Nephron progenitor cell (in vitro differentiated cells): ENCODE measurements around the gene DLG1.

ENCODE experiments used
- DNase-seq: peaks from one replicate; pipeline ENCODE4 v3.0.0; 2021
- H3K27ac Mint-ChIP-seq: 2 replicates; pipeline ENCODE4 v1.8.0; 2021; ENCODE audit warnings: mild to moderate bottlenecking, moderate library complexity, mixed read lengths
- H3K27me3 Mint-ChIP-seq: 2 replicates; pipeline ENCODE4 v1.8.0; 2021; ENCODE audit warnings: mild to moderate bottlenecking, low read depth, mixed read lengths; ENCODE audit not compliant: poor library complexity
- H3K36me3 Mint-ChIP-seq: 2 replicates; pipeline ENCODE4 v1.8.0; 2021; ENCODE audit warnings: low read depth, mixed read lengths
- H3K4me1 Mint-ChIP-seq: 2 replicates; pipeline ENCODE4 v1.8.0; 2021; ENCODE audit warnings: mixed read lengths
- H3K4me3 Mint-ChIP-seq: 2 replicates; pipeline ENCODE4 v1.8.0; 2021; ENCODE audit warnings: mild to moderate bottlenecking, moderate library complexity, mixed read lengths
- H3K9me3 Mint-ChIP-seq: 2 replicates; pipeline ENCODE4 v1.8.0; 2021; ENCODE audit warnings: mild to moderate bottlenecking, moderate library complexity, mixed read lengths
- TF ChIP-seq, protein P1 (sequence below): fragments of 200-600 bp; sonication (generic); IDR thresholded peaks from 2 replicates; pipeline ENCODE4 v1.5.0; 2021; ENCODE audit warnings: antibody characterized with exemption

DLG1 gene

DNA sequence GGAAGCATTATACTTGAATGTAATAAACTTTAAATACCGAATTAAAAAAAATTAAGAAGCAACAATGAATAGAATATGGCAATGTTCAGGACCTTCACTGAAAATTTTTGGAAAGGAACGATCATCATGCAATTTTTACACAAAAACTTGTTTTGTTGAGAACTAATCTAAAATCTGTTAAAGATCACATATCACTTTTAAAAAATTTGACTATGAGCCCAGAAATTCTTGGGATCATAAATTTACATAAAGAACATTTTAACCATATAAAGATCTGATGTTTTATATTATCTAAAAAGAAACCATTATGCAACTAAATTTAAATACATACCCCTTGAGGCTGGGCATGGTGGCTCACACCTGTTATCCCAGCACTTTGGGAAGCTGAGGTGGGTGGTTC, 192.6 kb downstream of the DLG1 start:
- peaks cover 4% of the 10 kb centered on the region for H3K9me3 Mint-ChIP-seq
- H3K36me3 Mint-ChIP-seq = peaks cover 75% of the 10 kb centered on the region
- H3K27ac Mint-ChIP-seq = no peak overlapping the region
- H3K4me3 Mint-ChIP-seq = no peak overlapping the region
- no peaks in the 10 kb centered on the region for H3K27me3 Mint-ChIP-seq
- TF ChIP-seq, protein P1, sequence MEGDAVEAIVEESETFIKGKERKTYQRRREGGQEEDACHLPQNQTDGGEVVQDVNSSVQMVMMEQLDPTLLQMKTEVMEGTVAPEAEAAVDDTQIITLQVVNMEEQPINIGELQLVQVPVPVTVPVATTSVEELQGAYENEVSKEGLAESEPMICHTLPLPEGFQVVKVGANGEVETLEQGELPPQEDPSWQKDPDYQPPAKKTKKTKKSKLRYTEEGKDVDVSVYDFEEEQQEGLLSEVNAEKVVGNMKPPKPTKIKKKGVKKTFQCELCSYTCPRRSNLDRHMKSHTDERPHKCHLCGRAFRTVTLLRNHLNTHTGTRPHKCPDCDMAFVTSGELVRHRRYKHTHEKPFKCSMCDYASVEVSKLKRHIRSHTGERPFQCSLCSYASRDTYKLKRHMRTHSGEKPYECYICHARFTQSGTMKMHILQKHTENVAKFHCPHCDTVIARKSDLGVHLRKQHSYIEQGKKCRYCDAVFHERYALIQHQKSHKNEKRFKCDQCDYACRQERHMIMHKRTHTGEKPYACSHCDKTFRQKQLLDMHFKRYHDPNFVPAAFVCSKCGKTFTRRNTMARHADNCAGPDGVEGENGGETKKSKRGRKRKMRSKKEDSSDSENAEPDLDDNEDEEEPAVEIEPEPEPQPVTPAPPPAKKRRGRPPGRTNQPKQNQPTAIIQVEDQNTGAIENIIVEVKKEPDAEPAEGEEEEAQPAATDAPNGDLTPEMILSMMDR = no peak
- no peaks in the 10 kb centered on the region for H3K4me1 Mint-ChIP-seq
- DNase-seq = no peak

DNA sequence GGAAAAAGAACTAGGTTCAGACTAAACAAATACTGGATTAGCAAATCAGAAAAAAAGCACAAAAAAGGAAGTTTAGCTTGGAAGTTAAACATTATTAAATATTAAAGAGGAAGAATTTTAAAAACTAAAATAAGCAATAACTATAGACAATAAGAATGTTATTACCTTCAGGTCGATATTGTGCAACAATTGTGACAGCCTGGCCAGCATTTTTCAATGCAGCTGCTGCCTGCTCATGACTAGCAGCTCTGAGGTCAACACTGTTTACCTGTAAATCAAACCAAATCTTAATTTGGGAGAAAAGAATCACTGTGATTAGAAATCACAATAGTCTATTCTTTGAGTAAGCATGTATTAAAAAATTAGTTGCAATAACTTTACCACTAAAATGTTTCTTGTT, 193.7 kb downstream of the DLG1 start:
- TF ChIP-seq, protein P1 = no peak
- H3K27ac Mint-ChIP-seq = no peak overlapping the region
- peaks cover 75% of the 10 kb centered on the region for H3K36me3 Mint-ChIP-seq
- H3K4me3 Mint-ChIP-seq = no peak overlapping the region
- no peaks in the 10 kb centered on the region for H3K9me3 Mint-ChIP-seq
- DNase-seq = no peak
- no peaks in the 10 kb centered on the region for H3K4me1 Mint-ChIP-seq
- no peaks in the 10 kb centered on the region for H3K27me3 Mint-ChIP-seq

DNA sequence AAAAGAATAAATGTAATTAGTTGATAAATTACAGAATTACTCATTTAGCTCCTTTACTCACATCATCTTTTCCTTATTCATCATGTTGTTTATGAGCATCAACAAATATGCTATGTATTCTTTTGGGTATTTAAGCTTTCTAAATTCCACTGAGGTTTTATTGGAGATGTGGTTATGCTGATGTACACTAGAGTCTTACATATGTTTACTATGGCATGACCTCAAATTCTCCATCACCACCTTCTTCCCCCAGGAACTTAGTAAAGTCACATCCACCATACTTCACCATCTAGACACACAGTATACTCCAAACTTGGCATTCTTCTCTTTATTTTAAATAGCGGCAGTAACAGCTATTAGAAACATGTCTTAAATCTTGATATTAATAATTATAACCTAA, 194.6 kb downstream of the DLG1 start:
- H3K27me3 Mint-ChIP-seq = no peaks in the 10 kb centered on the region
- no peaks in the 10 kb centered on the region for H3K4me1 Mint-ChIP-seq
- TF ChIP-seq, protein P1 = no peak
- DNase-seq = no peak
- peaks cover 75% of the 10 kb centered on the region for H3K36me3 Mint-ChIP-seq
- H3K27ac Mint-ChIP-seq = no peak overlapping the region
- no peaks in the 10 kb centered on the region for H3K9me3 Mint-ChIP-seq
- H3K4me3 Mint-ChIP-seq = no peak overlapping the region

DNA sequence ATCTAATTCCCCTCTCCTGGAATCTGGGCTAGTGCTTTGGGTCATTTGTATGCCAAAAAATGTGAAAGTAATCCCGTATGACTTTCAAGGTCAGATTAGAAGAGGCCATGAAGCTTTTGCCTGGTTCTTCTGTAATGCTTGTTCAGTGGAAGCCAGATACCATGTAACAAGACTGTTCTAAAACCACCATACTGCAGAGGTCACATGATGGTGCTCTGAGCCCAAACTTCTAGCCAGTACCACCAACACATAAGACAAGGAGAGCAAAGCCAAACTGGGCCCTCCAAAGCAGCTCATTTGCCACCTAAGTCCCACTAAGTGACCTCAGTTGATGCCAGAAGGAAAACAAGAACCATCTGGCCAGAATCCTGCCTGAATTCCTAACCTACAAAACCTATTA, 204.5 kb downstream of the DLG1 start:
- peaks cover 47% of the 10 kb centered on the region for H3K36me3 Mint-ChIP-seq
- H3K27ac Mint-ChIP-seq = peak overlapping the region; percentile 43
- no peaks in the 10 kb centered on the region for H3K27me3 Mint-ChIP-seq
- no peak overlapping the region for H3K4me3 Mint-ChIP-seq
- TF ChIP-seq, protein P1 = no peak
- peaks cover 2% of the 10 kb centered on the region for H3K4me1 Mint-ChIP-seq
- DNase-seq = no peak
- H3K9me3 Mint-ChIP-seq = no peaks in the 10 kb centered on the region

DNA sequence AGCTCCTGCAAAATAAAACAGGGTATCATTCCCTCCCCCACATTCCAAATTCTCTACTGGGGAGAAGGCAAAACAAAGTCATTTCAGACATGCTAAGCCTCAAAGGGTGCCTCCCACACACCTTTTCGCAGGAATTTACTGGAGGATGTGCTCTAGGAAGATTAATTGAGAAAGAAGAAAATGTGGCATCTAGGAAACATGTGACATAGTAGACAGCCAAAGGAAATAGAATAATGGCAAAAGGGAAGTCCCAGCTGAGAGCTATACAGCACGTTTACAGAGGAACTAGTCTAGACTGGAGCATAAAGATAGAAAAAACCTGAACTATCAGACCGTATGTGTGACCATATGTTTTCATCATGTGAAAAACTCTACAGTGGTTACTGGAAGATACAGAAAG, 210.0 kb downstream of the DLG1 start:
- TF ChIP-seq, protein P1 = no peak
- Mint-ChIP-seq H3K4me1 (peaks cover 24% of the 10 kb centered on the region), H3K4me3 (no peak overlapping the region), H3K27ac (peak overlapping the region; percentile 74), H3K36me3 (peaks cover 35% of the 10 kb centered on the region), H3K27me3 (no peaks in the 10 kb centered on the region), H3K9me3 (no peaks in the 10 kb centered on the region)
- DNase-seq = no peak

DNA sequence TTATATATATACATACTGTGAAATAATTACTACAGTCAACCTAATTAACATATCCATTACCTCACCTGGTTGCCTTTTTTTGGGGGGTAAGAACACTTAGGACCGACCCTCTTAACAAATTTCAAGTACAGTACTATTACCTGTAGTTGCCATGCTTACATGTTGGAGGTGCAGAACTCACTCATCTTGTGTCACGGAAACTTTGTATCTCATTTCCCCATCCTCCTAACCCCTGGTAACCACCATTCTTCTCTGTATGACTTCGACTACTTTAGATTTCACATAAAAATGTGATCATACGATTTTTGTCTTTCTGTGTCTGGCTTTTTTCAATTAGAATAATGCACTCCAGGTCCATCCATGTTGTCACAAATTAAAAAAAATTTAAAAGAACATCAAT, 213.3 kb downstream of the DLG1 start:
- Mint-ChIP-seq H3K36me3 (peaks cover 51% of the 10 kb centered on the region), H3K9me3 (no peaks in the 10 kb centered on the region), H3K27me3 (no peaks in the 10 kb centered on the region), H3K4me1 (peaks cover 24% of the 10 kb centered on the region), H3K27ac (no peak overlapping the region), H3K4me3 (no peak overlapping the region)
- TF ChIP-seq, protein P1 = no peak
- no peak for DNase-seq
